IPS-NIHi7 (cell line): ENCODE results near the gene NMNAT2.
A peak's percentile ranks its signal among the peaks of the same experiment; 100 is the strongest.
"Not testable (repeated sequence)": the region's sequence is repeated elsewhere in the genome, so short reads cannot be mapped to it uniquely, and the experiment has no call there.

Experiments used
- DNase-seq: peaks from one replicate; pipeline ENCODE4 v3.0.0; 2012; ENCODE audit warnings: mixed read lengths; ENCODE audit errors: extremely low spot score

NMNAT2 gene

DNA sequence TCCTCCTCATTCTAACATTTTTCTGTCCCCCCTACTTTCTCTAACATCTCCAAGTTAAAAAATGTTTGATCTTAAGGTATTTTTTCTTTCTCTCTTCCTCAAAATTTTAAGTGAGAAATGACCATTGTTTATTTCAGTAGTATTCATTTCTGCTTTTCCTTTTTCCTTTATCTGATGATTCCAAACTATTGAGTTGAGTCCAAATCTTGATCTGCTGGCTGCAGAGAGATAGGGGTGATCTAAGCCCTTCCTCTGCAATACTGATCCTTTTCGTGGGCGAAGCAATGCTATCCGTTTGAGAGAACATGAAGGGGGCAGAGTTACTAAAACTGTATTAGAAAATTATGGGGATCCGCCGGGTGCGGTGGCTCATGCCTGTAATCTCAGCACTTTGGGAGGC, 516 bp upstream of the NMNAT2 start:
- no peak for DNase-seq

DNA sequence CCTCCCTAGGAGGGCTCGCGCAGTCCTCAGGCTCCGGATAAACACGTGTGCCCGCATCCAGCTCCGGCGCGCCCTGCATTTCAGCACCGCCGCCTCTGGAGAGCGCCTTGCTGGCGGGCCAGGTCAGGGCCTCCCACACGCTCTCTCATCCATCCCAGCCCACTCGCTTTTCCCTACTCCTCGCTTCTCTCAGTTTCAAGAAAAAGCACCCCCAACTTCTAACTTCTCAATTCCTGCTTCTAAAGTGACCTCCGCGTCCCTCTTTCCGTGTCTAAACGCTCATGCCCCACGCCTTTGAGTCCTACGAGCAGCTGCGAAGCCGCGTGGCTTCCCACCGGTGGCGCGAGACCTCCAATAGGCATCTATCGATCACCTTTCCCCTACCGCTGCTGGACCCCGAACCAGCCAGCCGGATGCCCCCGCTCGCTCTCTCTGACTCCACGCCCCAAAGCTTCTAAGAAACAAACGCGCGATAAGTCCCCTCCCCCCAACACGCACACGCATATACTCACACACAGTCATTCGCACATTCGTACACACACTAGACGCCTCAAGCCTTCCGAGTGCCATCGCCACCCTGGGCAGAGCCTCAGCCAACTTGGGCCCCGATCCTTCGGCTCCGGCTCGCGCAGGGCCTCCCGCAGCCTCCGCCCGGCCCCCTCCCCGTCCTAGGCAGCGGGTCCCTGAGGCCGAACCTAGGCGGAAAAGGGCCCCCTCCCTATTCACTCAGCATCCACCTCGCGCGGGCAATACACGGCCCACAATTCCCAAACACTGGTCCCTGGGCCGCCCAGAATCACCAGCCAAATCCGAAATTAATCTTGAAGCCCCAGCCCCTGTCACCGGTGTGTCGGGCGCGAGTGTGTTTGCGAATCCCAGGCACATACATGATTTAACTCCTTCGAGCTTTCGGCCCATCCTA, 1.1 kb downstream of the NMNAT2 start:
- peak; percentile 90 for DNase-seq

DNA sequence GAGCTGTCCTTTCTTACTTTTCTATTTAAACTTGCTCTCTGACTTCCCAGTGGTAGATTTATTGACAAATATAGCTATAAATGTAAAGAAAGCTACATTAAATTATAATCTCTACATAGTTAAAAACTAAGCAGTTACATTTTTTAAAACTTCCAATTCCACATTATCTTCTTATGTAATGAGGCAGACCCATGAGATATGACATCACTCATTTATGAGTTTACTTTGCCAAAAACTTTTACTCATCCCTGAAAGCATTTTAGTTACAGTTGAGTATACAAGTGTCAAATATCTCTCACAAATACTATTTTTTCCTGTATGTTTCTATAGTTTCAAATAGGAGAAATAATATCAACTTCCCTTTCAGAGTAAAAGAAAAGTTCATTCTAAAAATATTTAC, 3.8 kb downstream of the NMNAT2 start:
- DNase-seq = no peak

DNA sequence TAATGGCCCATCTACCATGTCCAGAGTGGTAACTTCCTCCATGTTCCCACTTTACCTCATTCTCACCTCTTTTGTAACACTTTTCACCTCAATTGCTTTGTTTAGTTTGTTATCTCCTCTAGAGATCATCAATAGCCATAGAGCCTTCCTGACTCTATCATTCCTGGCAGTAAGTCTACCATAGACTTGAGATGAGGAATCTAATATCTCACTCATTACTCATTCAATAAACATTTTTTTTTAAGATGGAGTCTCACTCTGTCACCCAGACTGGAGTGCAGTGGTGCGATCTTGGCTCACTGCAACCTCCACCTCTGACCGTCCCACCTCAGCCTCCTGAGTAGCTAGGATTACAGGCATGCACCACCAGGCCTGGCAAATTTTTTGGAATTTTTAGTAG, 7.1 kb downstream of the NMNAT2 start:
- DNase-seq = no peak

DNA sequence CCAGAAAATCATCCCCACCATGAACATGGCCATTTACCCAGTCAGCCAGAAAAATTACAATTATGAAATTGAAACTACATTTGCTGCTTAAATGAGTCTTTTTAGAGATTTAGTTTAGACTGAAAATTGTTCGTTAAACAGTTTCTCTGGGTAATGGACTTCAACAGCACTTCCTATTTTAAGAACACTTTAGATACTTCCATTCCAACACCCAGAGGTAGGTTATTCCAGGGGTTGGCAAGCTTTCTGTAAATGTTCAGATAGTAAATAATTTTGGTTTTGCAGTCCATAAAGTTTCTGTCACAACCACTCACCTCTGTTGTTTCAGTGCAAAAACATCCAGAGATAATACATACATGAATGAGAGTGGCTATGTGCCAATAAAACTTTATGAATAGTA, 10.2 kb downstream of the NMNAT2 start:
- no peak for DNase-seq

DNA sequence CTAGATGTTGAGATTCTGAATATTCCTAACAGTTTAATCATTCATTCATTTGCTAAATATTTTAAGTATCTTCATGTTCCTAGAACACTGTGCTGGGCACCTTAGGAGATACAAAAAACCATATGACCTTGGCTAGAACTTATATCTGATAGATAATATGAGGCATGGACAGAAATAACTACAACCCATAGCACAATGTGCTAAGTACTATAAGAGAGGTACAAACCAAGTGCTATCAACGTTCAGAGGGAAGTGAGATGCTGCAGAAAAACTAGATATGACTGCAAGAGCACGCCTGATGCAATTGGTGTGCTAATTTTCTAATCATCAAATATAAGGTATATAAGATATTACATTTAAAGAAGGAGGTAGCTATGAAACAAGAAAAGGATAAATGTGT, 10.7 kb downstream of the NMNAT2 start:
- no peak for DNase-seq

DNA sequence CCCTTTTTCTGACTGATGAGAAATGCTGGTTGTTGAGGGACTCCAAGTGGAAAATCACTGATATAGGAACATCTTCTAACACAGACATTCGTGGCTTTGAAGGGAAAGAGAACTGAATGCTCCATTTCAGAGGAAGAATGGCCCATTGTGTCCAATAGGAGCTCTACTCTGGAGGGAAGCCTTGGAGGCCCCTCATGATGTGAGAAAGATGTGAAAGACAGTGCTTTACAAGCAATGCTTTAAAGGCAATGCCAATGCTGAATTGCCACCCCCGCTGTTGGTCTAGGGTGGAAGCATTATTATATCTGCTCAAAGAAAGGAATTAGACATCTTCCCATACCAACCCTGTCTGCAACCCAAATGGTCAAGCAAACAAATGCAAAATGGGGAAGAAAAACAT, 13.7 kb downstream of the NMNAT2 start:
- no peak for DNase-seq

DNA sequence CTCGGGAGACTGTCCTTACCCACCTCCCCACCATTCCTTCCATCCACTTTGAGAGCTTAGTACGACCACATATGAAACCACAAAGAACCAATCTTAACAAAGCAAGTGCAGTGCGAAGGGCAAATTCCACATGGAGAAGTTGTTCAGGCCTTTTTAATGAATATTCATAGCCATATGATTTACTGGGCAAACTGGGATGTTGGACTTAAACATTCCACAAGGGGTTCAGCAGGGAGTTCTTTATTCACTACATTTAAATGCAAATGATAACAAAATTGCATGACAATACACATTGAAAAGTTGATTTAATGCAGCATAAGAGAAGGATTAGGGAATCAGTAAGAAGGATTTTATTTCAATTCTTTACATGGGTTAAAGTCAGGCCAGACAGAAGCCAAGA, 14.7 kb downstream of the NMNAT2 start:
- DNase-seq = peak; percentile 25

DNA sequence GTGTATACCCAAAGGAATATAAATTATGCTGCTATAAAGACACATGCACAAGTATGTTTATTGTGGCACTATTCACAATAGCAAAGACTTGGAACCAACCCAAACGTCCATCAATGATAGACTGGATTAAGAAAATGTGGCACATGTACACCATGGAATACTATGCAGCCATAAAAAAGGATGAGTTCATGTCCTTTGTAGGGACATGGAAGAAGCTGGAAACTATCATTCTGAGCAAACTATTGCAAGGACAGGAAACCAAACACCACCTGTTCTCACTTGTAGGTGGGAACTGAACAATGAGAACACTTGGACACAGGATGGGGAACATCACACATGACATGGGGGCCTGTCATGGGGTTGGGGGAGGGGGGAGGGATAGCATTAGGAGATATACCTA, 16.6 kb downstream of the NMNAT2 start:
- not testable (repeated sequence) for DNase-seq

DNA sequence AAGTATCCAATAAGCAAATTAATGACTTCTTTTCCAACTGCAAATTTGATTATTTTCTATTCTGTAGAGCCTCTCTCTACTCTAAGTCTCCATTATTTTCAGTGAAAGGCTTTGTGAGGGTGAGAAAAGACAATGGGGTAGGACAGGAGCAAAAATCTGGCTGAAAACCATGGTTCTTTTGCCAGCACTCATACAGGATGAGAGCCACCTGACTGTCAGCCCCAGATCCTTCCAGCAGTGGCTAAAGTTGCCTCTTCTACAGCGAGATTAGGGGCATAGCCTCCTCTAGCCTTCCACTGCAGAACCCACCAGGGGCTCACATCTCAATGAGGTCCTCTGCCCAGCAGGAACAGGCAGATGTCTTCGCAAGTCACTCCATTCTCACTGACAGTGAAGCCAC, 23.7 kb downstream of the NMNAT2 start:
- no peak for DNase-seq

DNA sequence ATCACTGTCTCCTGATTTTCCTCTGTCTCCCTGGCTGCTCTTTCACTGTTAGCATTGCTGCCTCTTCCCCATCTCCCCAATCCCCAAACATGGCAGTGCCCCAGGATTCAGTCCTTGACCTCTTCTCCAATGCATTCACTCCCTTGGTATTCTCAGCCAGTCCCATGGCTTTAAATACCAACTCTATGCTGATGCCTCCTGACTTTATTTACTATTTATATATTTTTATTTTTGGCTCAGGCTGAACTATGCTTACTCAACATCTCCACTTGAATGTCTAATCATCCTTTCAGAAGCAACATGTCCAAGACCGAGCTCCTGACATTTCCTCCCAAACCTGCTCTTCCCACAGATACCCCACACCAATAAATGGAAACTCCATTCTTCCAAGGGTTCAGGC, 26.3 kb downstream of the NMNAT2 start:
- DNase-seq = no peak

DNA sequence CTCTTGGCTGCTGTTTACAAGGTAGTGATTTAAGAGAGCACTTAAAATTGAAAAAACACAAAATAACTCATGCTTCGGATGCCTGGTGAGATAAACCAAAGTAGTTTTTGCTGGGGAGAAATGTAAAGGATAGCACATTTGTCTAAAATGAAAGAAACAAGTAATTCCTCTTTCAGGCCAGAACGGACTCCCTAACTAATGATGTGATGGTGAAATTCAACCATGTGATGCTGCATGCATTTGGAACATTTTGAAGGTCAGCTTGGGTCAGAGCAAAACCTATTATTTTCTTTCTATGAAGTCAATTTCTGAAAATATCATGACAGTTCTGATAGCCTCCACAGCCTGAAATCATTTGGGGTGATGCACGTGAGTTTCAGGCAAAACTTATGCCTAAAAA, 27.6 kb downstream of the NMNAT2 start:
- no peak for DNase-seq

DNA sequence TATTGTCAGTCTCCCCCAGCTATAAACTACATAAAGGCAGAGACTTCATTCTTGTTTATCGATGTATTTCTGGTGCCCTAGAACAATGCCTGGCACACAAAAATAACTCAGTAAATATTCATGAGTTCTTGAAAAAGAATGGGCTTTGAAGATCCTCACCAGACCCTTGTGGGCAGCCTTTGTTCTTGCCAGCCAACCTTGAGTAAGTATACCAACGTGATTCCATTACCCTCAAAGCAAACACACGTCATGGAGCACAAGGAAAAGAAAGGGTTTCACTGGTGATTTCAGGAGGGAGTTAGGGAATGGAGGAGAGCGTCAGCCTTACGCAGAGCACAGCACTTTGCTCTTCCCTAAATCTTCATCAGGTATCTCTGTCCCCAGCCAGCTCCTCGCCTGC, 29.4 kb downstream of the NMNAT2 start:
- DNase-seq = no peak

DNA sequence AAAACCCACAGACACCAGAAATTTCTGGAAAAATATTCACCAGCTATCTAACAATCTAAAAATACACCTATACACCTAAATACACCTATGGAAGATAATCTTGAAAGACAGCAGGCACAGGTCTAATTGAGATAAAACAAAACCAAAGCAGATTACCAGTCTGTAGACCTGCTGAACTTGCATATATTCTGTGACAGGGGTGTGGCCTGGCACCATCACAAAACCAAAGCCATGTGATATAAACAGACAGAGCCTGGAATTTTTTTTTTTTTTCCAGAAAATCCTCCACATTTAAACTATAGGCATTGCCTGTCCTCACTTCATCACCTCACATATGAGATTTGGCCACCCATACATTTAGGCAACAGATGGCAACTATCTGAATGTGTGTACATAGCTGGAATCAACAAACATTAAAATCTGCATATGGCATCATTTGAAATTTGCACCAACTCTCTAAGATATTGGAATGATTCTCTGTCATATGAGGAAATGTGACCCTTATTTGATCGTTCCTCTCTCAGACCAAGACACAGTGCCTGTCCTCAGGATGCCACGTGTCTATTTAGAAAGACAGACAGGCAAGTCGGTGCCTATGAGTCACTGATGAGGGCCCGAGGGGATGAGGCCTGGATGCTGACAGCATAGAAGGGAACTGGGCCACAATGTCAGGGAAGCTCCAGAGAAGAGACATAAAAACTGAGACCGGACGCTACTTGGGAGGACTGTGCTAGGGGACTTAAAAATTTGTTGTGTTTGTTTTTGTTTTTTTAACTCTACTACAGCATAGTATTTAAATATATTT, 32.6 kb downstream of the NMNAT2 start:
- no peak for DNase-seq

DNA sequence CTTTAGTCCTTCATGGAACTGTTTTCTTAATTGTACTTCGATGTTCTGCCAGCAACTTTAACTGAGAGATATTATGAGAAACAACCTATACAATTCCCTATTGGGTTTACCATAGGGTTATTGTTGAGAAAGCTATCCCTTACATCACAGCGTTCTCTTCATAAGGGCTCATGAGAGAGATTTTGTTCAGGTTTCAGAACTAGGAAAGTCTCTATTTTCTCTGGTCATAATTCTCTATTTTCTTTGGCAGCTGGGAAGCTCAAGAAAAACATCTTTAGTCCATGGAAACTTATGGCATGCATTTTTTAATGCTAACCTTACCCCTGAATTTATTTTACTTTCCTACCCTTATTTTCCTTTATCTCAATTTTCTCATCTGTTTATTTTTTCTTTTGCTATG, 38.2 kb downstream of the NMNAT2 start:
- DNase-seq = no peak

DNA sequence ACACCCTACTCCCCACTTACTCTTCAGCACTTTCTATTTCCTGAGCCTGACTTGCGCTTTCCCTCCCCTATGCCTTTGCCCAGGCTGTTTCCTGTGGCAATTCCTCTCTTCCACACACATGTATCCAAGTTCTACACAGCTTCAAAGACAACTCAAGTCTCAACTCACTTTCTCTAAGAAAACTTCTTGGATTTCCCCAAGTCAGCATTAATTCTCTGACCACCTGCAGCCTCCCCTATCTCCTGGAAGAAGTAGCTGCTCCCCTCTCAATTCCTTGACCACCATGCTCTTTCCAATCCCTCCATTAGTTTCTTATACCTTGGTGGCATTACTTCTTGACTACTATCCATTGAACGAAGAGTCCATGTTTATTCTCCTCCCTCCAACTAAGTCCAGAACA, 42.8 kb downstream of the NMNAT2 start:
- no peak for DNase-seq

DNA sequence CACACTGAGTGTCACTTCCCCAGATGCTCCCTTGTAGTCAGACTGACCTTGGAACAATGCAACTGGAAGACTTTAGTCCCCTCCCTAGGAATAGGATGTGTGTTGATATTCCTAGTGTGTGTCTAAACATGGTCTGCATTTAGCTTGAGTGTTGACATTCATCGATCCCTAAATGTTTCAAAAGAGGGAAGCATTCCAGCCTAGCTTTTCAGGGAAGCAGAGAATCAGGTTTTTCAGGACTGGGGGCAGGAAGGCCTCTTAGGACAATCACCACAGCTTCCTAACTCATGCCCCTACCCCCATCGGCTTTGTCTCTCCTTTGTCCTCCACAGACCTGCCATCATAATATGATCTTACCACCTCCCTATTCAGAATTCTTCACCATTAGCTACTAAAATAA, 43.4 kb downstream of the NMNAT2 start:
- DNase-seq = no peak

DNA sequence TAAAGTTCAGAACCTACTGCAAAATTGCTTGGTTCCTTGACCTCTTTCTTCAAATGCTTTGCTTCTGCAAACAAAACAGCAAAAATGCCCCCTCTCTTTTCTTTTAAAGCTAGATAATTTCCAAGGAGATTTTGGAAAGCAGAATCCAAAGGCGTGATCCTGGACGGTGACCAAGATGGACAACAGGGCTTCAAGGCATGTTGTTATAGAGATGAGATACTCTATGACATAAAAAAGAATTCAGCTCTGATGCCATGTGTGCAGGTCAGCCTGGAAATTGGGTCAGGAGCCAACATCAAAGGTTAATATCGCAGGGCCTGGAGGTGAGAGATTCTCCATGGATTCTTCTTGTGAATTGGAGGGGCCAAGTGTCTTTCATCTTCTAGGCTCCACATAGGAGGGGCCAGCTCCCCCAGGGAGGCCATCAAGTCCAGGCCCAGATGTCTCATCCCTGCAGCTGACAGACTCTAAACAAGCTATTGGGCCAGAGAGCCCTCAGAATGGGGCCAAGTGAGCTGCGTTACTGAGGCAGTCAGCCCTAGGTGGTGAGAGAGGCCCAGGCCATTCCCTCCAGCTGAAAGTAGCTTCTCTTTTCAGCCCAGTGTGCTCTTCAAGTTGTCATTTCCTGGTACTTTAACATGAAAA, 45.5 kb downstream of the NMNAT2 start:
- no peak for DNase-seq

DNA sequence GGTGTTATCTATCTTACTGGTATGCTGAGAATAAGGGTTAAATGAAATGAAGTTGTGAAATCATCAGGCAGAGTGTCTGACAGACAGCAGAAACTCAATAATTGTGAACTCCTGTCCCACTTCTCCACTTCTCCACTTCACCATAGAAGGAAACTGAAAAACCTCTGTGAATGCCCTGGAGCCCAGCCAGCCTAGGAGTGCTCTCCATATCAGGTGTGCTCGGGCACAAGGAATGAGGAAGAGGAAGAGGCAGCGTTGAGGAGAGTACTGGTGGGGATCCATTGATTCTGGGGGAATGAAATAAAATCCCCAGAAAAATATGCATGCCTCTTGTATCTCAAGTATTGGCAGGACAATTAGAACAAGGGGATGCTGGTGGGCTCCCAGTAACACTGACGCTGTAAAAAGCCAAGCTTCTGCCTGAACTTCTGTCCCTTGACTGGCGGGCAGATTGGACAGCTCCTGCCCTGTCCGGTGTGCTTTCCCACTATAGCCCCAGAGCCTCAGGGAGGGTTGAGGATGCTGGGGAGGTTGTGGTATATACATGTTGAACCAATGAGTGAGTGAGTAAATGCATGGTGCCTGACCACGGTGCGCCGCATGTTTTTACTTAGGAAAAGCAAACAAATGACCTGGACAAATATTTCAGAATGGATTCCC, 47.7 kb downstream of the NMNAT2 start:
- no peak for DNase-seq

DNA sequence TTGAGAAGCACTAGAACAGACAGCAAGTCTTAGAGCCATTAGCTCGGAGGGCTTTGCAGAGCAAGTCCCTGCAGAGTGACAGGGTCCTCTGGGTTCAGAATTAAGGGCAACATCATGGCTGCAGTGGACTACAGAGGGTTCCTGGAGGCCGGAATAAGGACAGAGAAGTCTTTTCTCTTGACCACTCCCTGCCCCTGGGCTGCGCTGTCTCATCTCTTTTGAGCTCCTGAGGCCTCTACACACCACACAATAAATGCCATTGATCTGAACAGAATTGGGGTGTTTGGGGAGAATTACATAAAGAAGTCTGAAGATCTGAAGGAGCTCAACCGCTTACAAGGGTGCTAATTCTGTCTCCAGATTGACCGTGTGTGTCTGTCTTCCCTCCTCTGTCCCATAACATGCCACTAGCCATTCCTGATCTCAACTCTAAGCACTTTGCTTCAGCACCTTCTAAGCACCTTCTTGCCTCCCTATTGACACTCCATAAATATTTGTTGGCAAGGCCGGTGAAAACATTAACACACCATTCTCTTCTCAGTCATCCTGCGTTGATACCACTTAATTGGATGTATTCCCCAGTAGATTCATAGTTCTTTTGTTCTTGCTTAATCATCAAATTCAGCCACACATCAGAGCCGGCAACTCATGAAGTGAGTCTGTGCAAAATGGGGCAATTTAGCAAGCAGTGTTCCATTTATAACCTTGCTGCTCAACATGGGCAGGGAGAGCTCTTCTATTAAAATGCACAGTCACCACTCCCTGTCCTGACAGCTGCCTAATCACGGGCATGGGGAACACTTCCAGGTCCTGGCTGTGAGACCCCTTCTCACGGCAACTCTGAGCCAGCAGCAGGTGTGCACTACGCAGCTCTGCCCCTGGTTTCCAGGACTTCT, 49.7 kb downstream of the NMNAT2 start:
- DNase-seq = no peak

DNA sequence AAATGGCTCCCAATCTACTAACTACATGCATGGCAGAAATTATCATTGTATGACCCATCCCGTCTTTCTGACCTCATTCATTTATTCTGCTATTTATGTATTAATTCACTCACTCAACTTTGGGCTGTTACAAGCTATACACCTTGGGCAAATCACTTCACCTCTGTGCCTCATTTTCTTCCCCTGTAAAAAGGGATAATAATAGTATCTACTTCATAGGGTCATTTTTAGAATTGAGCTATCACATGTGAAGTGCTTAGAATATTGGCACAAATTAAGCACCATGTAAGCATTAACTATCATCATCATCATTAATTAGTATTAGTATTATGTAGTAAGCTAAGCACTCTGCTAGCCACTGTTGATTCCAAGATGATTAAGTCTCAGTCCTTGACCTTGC, 52.1 kb downstream of the NMNAT2 start:
- DNase-seq = no peak
